Osteoblast (primary cell): ENCODE measurements around the gene CBR3. TPM values are rescaled to one million over a fixed set of nuclear protein-coding genes. Genes with fewer than 3 reads are reported as not detected.

Experiments used
- DNase-seq: peaks from one replicate; pipeline ENCODE4 v3.0.0; 2011; ENCODE audit warnings: low spot score, mixed read lengths; ENCODE audit not compliant: insufficient read length; ENCODE audit errors: missing footprints
- H2AFZ ChIP-seq: 2 replicates; pipeline ENCODE4 v1.6.0; 2011; ENCODE audit warnings: mild to moderate bottlenecking, low read length
- H3K27ac ChIP-seq: 2 replicates; pipeline ENCODE4 v1.5.1; 2011; ENCODE audit warnings: mild to moderate bottlenecking, low read depth, low read length, moderate library complexity
- H3K27me3 ChIP-seq: 2 replicates; pipeline ENCODE4 v1.6.0; 2012; ENCODE audit warnings: mild to moderate bottlenecking, control low read depth, inconsistent platforms, low read length, moderate library complexity; ENCODE audit not compliant: insufficient read depth
- H3K36me3 ChIP-seq: 2 replicates; pipeline ENCODE4 v1.5.1; 2011; ENCODE audit warnings: mild to moderate bottlenecking, low read length, control low read depth, moderate library complexity; ENCODE audit not compliant: insufficient read depth
- H3K4me1 ChIP-seq: 2 replicates; pipeline ENCODE4 v1.5.1; 2011; ENCODE audit warnings: mild to moderate bottlenecking, low read length, control low read depth, moderate library complexity; ENCODE audit not compliant: insufficient read depth
- H3K4me2 ChIP-seq: 2 replicates; pipeline ENCODE4 v1.6.0; 2011; ENCODE audit warnings: mild to moderate bottlenecking, low read length; ENCODE audit not compliant: insufficient read depth
- H3K4me3 ChIP-seq: fragments of 200-600 bp; sonication (generic); 3 replicates; pipeline ENCODE4 v1.5.1; 2012; ENCODE audit warnings: mild to moderate bottlenecking, low read length, inconsistent platforms; ENCODE audit not compliant: insufficient read depth
- H3K79me2 ChIP-seq: 2 replicates; pipeline ENCODE4 v1.6.0; 2012; ENCODE audit warnings: mild to moderate bottlenecking, low read length, control low read depth, inconsistent platforms; ENCODE audit not compliant: insufficient read depth
- H3K9me3 ChIP-seq: 2 replicates; pipeline ENCODE4 v1.5.1; 2011; ENCODE audit warnings: low read depth, low read length, control low read depth
- H4K20me1 ChIP-seq: 2 replicates; pipeline ENCODE4 v1.6.0; 2012; ENCODE audit warnings: mild to moderate bottlenecking, low read length, control low read depth; ENCODE audit not compliant: insufficient read depth
- total RNA-seq: library from RNA; depleted of rRNA; stranded (reverse); fragments of >200 nt; gene quantifications from 2 replicates; pipeline ENCODE4 v1.2.3, GENCODE V29; 2012
- TF ChIP-seq, protein P1 (sequence below): IDR thresholded peaks from 2 replicates; pipeline ENCODE4 v1.5.1; 2011; ENCODE audit warnings: mild to moderate bottlenecking, low read depth, low read length, moderate library complexity; ENCODE audit errors: extremely low read depth

Gene CBR3
- total RNA-seq, 1 donor, result 17.4 TPM

DNA sequence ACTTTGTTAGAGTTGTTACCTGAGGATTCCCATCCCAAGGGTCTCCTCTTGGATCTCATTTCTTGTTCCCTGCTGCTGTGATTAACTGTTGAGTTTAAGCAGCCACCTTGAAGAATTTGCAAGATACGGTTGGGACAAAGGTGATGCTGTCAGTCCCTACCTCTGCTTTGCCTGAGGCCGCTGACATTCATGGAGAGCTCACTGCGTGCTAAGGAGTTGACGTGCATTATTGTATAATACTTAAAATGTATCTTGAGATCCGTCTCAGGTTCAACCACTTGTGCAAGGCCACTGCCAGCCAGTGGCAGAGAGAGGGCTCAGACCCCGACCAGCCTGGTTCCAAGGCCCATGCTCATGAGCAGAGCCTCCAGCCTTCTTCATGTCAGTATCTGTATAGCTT lies 35.9 kb downstream of the CBR3 start:
- H3K79me2 ChIP-seq, result peaks cover 2% of the 10 kb centered on the region
- H3K27me3 ChIP-seq, result no peaks in the 10 kb centered on the region
- no peaks in the 10 kb centered on the region for H3K4me1 ChIP-seq
- TF ChIP-seq, protein P1, sequence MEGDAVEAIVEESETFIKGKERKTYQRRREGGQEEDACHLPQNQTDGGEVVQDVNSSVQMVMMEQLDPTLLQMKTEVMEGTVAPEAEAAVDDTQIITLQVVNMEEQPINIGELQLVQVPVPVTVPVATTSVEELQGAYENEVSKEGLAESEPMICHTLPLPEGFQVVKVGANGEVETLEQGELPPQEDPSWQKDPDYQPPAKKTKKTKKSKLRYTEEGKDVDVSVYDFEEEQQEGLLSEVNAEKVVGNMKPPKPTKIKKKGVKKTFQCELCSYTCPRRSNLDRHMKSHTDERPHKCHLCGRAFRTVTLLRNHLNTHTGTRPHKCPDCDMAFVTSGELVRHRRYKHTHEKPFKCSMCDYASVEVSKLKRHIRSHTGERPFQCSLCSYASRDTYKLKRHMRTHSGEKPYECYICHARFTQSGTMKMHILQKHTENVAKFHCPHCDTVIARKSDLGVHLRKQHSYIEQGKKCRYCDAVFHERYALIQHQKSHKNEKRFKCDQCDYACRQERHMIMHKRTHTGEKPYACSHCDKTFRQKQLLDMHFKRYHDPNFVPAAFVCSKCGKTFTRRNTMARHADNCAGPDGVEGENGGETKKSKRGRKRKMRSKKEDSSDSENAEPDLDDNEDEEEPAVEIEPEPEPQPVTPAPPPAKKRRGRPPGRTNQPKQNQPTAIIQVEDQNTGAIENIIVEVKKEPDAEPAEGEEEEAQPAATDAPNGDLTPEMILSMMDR, result no peak
- no peaks in the 10 kb centered on the region for H4K20me1 ChIP-seq
- no peak for DNase-seq
- no peak overlapping the region for H3K27ac ChIP-seq
- no peak overlapping the region for H3K4me2 ChIP-seq
- H2AFZ ChIP-seq, result no peak overlapping the region
- H3K9me3 ChIP-seq, result no peaks in the 10 kb centered on the region
- H3K36me3 ChIP-seq, result peaks cover 12% of the 10 kb centered on the region
- H3K4me3 ChIP-seq, result no peak overlapping the region

DNA sequence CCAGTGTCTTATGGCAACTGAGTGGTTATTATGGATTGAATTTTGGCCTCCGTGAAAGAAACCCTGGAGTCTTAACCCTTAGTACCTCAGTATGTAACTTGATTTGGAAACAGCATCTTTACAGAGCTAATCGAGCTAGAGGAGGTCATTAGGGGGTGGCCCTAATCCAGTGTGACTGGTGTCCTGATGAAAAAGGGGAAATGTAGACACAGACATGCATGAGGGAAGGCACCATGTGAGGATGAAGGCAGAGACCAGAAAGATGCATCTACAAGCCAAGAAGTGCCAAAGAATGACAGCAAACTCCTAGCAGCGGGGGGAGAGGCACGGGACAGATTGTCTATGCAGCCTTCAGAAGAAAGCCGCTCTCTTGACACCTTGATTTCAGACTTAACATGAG lies 36.5 kb downstream of the CBR3 start:
- no peak overlapping the region for H3K27ac ChIP-seq
- no peaks in the 10 kb centered on the region for H4K20me1 ChIP-seq
- DNase-seq, result no peak
- no peak overlapping the region for H3K4me3 ChIP-seq
- no peaks in the 10 kb centered on the region for H3K4me1 ChIP-seq
- peaks cover 12% of the 10 kb centered on the region for H3K36me3 ChIP-seq
- no peaks in the 10 kb centered on the region for H3K27me3 ChIP-seq
- H3K4me2 ChIP-seq, result no peak overlapping the region
- no peaks in the 10 kb centered on the region for H3K9me3 ChIP-seq
- TF ChIP-seq, protein P1, result no peak
- H3K79me2 ChIP-seq, result peaks cover 2% of the 10 kb centered on the region
- no peak overlapping the region for H2AFZ ChIP-seq

DNA sequence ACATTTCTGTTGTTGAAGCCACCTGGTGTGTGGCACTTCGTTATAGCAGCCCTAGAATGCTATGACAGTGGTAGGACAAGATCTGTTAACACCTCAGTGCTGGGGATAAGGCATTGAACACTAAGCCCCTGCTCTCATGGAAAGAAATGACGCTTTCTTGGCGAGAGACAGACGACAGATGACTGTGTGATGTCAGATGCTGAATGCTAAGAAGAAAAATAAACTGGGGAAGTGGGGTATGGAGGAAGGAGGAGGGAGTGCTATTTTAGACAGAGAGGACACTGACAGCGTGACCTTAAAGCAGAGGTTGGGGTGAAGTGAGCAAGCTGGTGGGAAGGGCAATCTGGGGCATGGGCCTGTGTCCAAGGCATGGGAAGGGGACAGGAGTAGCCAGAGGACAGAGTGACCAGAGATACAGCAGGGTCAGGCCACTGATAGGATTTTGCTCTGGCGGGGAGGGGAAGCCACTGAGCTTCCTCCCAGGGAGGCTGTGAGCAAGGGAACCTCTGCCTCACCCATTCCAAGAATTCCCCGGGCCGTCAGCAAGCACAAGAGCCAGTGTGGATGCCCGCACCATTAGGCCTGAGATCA lies 37.0 kb downstream of the CBR3 start:
- TF ChIP-seq, protein P1, result no peak
- Histone ChIP-seq H4K20me1 (no peaks in the 10 kb centered on the region), H3K4me3 (no peak overlapping the region), H3K9me3 (no peaks in the 10 kb centered on the region), H3K27me3 (no peaks in the 10 kb centered on the region), H3K4me1 (no peaks in the 10 kb centered on the region), H3K36me3 (peaks cover 12% of the 10 kb centered on the region), H3K27ac (no peak overlapping the region), H3K4me2 (no peak overlapping the region), H3K79me2 (peaks cover 2% of the 10 kb centered on the region), H2AFZ (no peak overlapping the region)
- DNase-seq, result no peak

DNA sequence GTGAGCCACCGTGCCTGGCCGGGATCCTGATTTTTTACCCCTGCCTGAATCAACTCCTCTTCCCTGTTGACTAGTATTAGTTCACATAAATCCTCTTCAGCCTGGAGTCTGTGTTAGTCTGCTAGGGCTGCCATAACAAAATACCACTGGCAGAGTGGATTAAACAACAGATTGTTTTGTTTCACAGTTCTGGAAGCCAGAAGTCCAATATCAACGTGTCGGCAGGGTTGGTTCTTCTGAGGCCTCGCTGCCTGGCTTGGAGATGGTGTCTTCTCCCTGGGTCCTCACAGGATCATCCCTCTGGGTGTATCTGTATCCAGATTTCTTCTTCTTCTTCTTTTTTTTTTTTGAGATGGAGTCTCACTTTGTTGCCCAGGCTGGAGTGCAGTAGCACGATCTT lies 39.9 kb downstream of the CBR3 start:
- DNase-seq, result no peak
- Histone ChIP-seq H2AFZ (no peak overlapping the region), H3K4me2 (no peak overlapping the region), H3K27ac (no peak overlapping the region), H3K4me1 (no peaks in the 10 kb centered on the region), H3K36me3 (peaks cover 5% of the 10 kb centered on the region), H4K20me1 (no peaks in the 10 kb centered on the region), H3K79me2 (peaks cover 2% of the 10 kb centered on the region), H3K9me3 (no peaks in the 10 kb centered on the region), H3K27me3 (no peaks in the 10 kb centered on the region), H3K4me3 (no peak overlapping the region)
- TF ChIP-seq, protein P1, result no peak
